ENCODE results near the gene ROS1.
"Not testable (repeated sequence)": the region's sequence is repeated elsewhere in the genome, so short reads cannot be mapped to it uniquely, and the experiment has no call there.

Gene ROS1

DNA sequence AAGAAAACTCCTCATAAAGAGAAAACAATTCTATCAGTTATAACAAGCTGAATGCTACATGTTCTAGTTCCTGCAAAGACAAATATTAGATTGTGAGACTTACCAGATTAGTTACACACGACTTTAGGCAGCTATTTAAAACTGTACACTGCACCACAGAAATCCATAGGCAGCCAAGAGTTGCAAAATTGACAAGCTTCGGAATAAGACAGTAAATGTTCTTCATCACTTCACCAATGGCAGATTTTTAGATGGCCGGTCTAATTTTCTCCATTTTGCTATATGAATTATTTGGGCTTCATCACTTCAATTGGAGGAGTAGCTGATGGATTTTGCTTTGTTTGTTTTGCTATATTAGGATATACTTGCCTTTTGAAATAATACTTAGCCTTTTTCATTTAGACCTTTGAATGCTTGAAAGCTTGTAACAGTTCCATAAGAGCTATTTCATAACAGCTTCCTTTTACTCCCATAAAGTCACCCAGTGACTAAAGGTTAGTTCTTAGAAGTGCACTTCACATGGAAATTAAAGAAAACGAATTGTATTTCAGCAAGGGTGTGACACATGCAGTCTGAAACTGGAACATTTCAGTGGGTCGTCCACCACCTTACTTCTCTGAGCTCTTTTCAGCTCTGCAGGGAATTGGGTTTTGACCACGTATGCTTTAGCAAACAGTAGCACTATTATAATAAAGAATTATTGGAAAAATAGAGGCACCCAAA is at the start of gene ROS1:
TSS of gene ROS1 (minus strand) at position 512 of the 723 bp plus-strand sequence. CDS start at position 226, 286 bp downstream.
- no peak for DNase-seq

- no peak for DNase-seq
These were observed 47.7 kb upstream of the ROS1 start for GRCh38 chr6:117473401-117473800.

DNA sequence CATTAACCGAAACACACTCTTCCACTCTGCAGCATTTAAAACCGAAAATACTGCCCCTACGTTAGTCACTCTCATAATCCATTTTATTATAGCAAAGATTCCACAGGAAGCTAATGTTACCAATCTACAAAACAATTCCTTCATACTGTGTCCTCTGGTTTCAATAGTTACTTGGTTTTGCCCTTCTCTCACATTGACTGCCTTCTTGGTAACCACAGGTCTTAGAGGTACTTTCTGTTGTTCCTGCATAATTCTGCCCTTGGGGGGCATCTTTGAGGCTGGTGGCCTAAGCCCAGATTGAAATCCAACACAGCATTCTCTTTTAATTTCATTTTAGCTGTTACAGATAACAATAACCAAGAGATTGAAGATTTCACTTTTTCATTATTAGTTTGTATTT is 46.9 kb upstream of the ROS1 start:
- DNase-seq: no peak

DNA sequence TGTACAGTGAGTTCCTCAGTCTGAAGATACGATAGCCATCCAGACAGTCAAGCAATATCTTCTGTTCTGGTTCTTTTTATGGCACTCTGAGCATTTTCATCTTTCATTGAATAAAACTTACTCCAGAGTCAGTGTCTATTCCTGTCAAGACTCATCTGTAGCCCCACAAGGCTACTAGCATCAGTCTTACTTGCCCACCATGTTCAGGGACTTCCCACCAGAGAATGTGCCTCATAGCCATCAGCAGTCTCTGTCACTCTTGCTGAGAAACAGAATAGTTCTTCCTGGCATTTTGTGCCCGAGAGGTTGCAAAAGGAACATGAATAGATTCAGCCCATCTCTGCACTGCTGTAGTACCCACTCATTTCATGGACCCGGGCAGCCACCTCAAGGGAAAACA is 44.0 kb upstream of the ROS1 start:
- no peak for DNase-seq

DNA sequence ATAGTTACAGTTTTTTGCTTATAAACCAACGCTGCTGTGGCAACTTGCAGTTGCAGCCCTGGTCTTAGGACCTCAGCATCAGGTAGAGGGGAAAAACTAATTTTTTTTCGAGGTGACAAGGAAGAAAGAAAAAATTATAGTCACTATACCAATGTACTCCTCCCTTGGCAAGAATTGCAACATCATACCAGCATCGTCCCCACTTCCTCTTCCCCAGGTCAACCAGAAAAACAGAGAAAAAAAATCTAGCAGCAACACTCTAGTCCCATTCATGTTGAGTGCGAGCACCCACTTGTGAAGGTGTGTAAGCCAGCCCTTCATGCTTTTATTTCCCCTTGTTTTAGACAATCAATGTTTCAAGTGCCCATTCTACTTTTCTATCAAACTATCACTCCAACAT is 43.6 kb upstream of the ROS1 start:
- DNase-seq: peak; percentile 13

- not testable (repeated sequence) for DNase-seq
These were observed 42.8 kb upstream of the ROS1 start for GRCh38 chr6:117468527-117468926.

- DNase-seq: no peak
These were observed 42.1 kb upstream of the ROS1 start for GRCh38 chr6:117467876-117468275.

DNA sequence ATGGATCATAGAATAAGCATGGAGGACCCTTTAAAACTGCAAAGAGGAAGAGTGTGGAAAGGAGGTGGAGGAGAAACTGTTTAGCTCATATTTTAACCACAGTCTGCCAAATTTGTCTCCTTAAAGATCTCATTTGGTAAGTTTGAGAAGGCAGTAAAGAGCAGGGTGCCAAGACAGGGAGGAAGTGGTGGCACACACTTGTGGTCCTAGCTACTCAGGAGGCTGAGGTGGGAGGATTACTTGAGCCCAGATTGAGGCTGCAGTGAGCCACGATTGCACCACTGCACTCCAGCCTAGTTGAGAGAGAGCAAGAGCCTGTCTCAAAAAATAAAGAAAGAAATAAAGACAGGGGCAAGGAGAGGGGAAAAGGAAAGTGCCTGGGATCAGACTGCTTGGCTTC is 39.9 kb upstream of the ROS1 start:
- no peak for DNase-seq

- no peak for DNase-seq
These were observed 39.0 kb upstream of the ROS1 start for GRCh38 chr6:117464700-117465099.

DNA sequence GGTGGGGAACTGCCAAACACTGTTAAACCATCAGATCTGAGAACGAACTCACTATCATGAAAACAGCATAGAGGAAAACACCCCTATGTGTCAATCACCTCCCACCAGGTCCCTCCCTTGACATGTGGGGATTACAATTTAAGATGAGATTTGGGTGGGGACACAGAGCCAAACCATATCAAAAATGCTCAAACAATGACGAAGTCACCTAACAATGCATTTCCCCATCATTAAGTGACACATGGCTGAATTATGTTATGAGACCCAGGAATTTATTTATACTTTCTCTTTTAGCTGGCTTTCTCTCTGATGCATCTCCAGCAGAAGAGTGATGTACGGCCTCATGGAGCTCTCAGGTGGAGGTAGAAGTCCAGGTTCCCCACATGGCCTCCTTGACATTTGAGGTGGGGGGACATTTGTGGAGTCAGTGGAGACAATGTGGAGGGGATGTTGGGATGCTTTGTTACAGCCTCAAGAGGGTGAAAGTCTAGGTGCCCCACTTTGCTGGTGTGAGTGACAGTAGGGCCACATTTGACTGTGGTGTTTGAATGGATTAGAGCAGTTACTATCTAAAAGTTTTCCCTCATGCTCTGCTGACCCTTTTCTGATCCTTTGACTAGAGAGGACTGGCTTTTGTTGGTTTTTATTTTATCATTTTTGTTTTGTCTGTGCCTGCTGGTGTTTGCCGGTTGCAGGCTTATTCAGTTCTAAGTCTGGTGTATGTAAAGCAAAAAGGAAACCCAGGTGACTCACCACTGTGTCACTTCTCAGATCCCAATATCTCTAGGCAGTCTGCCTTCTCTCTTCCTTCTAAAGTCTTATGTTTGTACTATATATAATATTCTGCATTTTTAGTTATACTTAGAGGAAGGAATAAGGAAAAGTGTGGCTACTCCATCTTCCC is 38.3 kb upstream of the ROS1 start:
- DNase-seq: no peak

- no peak for DNase-seq
These were observed 33.6 kb upstream of the ROS1 start for GRCh38 chr6:117459204-117459944.

- DNase-seq: no peak
These were observed 31.3 kb upstream of the ROS1 start for GRCh38 chr6:117456998-117457397.

DNA sequence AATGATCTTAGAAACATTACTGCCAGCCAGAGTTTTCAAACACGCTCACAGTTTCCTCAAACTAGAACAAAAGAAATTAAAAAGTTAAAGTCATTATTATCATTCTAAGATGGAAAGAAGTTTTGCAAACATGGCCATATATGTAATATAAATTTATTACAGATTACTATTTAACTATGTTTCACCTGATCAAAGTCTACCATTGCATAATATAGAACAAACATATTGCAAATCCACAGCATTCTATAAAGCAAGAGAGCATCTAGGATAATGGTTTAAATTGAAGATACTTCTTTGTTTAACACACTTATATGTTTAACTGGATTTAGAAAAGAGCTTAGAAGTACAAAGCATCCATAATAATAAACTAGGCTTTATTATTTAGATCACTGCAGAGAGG is 30.5 kb upstream of the ROS1 start:
- no peak for DNase-seq

DNA sequence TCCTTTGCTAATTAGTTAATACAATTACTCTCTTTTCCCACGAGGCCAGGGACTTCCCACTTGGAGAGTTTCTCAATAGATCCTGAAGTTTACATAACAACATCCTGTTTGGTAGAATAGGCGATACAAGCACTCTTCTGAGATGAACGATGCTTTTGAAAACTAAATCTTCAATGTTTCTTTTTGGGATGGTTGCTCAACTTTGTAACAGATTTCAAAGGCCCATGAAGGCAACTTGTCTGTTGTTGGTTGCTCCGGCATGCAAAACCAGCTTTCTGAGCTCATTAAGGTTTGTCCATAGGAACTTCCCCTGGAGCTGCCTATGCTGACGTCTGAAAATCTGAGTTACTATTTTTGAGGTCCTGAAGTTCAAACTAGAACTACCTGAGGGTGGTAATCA is 25.9 kb upstream of the ROS1 start:
- no peak for DNase-seq

DNA sequence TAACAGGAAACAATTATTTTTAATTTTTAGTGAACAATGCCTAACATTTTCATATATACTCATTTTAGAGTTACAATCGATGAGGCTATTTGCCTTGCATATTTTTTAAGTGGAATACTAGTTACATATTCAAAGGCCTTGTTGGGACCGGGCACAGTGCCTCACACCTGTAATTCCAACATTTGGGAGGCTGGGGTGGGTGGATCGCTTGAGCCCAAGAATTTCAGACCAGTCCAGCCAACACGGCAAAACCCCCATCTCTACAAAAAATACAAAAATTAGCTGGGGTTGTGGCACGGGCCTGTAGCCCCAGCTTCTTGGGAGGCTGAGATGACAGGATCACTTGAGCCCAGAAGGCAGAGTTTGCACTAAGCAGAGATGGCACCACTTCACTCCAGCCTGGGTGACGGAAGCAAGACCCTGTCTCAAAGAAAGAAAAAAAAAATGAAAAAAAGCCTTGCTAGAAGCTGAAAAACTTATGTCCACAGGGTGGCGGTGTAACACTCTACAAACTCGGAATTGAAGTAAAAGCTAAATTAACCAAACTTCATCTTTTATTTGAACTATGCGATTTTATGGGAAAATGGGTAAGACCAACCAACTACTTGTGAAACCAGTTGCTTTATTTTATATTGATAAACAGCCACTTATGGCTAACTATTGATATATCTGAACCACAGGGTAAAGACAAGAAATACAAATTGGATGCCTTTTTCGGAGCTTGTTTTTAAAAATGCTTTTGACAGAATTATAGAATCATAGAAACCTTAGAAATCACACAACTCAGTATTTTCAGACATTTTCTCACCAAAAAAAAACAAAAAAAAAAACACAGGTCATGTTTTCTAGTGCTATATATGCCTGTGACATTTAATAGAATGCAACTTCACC is 24.1 kb upstream of the ROS1 start:
- peak; percentile 22 for DNase-seq

- no peak for DNase-seq
These were observed 23.2 kb upstream of the ROS1 start for GRCh38 chr6:117448732-117449485.

- DNase-seq: no peak
These were observed 22.3 kb upstream of the ROS1 start for GRCh38 chr6:117448011-117448410.

GRCh38 chr6:117446861-117447260 is 21.1 kb upstream of the ROS1 start:
- no peak for DNase-seq

DNA sequence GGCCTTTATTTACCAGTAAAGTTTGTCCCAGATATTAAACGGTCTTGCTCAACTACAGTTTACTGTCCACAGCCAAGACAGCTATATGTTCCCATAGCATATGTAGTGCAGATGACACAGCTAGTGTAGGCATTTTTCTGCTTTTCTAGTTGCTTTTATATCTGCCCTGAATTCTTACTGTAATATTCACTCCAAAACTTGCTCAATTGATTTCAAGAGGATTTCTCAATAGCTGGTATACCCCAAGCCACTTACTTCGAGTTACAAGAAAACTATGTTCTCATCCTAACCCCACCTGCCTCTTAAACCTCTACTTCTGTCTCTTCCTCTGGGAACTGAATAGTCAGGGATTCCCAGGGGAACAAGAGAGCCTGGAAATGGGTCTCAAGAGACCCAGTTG is 18.9 kb upstream of the ROS1 start:
- DNase-seq: no peak

GRCh38 chr6:117442313-117442712 is 16.6 kb upstream of the ROS1 start:
- not testable (repeated sequence) for DNase-seq

- DNase-seq: no peak
These were observed 16.1 kb upstream of the ROS1 start for GRCh38 chr6:117441824-117442264.
